ENCODE measurements around the gene HIGD1B. TPM values are rescaled to one million over a fixed set of nuclear protein-coding genes. Genes with fewer than 3 reads are reported as not detected.

The HIGD1B gene
- total and polyA plus RNA-seq, 2 of the 13 experiments (the other 11 are each of a cell fraction or from before 2014, with no cell fraction given) = not detected

- no peak for TF ChIP-seq ZBTB37 (CRISPR knock-in tag; IDR thresholded peaks at IDR 0.05)
- no peak for TF ChIP-seq NFAT5 (CRISPR knock-in tag; IDR thresholded peaks at IDR 0.05)
- TF ChIP-seq FOXM1 (CRISPR knock-in tag; IDR thresholded peaks at IDR 0.05) = no peak
- no peak for TF ChIP-seq FOSL1 (CRISPR knock-in tag; IDR thresholded peaks at IDR 0.05; ENCODE audit: borderline replicate concordance)
- no peak for TF ChIP-seq JUN (CRISPR knock-in tag; IDR thresholded peaks at IDR 0.05)
- TF ChIP-seq GATA4 (IDR thresholded peaks at IDR 0.05; ENCODE audit: borderline replicate concordance, low read depth) = no peak
- no peak for TF ChIP-seq ATAD3A (CRISPR knock-in tag; IDR thresholded peaks at IDR 0.05)
- no peak; the same call in 1 of the 2 replicates for TF ChIP-seq ZBTB3 (CRISPR knock-in tag; IDR thresholded peaks at IDR 0.05; ENCODE audit: borderline replicate concordance, low read depth)
- no peak for TF ChIP-seq RFX1 (IDR thresholded peaks at IDR 0.05)
- TF ChIP-seq SNRNP70 (IDR thresholded peaks at IDR 0.05; ENCODE audit: low read depth, low read length) = no peak
- no peak for TF ChIP-seq EEA1 (CRISPR knock-in tag; IDR thresholded peaks at IDR 0.05; ENCODE audit: borderline replicate concordance)
- TF ChIP-seq TEAD3 (CRISPR knock-in tag; optimal IDR thresholded peaks at IDR 0.05; ENCODE audit: borderline replicate concordance) = no peak
- TF ChIP-seq MIXL1 (CRISPR knock-in tag; IDR thresholded peaks at IDR 0.05) = 0 out of 2 replicates have a peak, but pooled peaks have one; percentile 41
- 0 out of 2 replicates have a peak, but pooled peaks have one; percentile 51 for TF ChIP-seq ZFP82 (CRISPR knock-in tag; IDR thresholded peaks at IDR 0.05; ENCODE audit: borderline replicate concordance)
- no peak for TF ChIP-seq ZNF468 (CRISPR knock-in tag; IDR thresholded peaks at IDR 0.05)
- no peak for TF ChIP-seq MATR3 (CRISPR knock-in tag; IDR thresholded peaks at IDR 0.05)
- TF ChIP-seq ZBTB7A (CRISPR knock-in tag; IDR thresholded peaks at IDR 0.05) = peak; percentile 73; the same call in 1 of the 2 replicates
- TF ChIP-seq HMGA1 (CRISPR knock-in tag; conservative IDR thresholded peaks at IDR 0.05) = no peak
- no peak for TF ChIP-seq NFRKB (IDR thresholded peaks at IDR 0.05)
- no peak for TF ChIP-seq ZNF160 (CRISPR knock-in tag; IDR thresholded peaks at IDR 0.05)
- 0 out of 2 replicates have a peak, but pooled peaks have one; percentile 17 for TF ChIP-seq GABPB1 (CRISPR knock-in tag; IDR thresholded peaks at IDR 0.05)
- TF ChIP-seq MTA1 (CRISPR knock-in tag; IDR thresholded peaks at IDR 0.05; ENCODE audit: borderline replicate concordance) = peak; percentile 62; the same call in 1 of the 2 replicates
- TF ChIP-seq IRF2 (CRISPR knock-in tag; IDR thresholded peaks at IDR 0.05) = peak; percentile 50; the same call in 1 of the 2 replicates
- no peak for TF ChIP-seq RNF2 (conservative IDR thresholded peaks at IDR 0.05; ENCODE audit: low read depth)
- TF ChIP-seq ZNF704 (CRISPR knock-in tag; IDR thresholded peaks at IDR 0.05; ENCODE audit: borderline replicate concordance) = no peak
These were observed 14.7 kb downstream of the HIGD1B start (continued) for GRCh38 chr17:44862278-44862914.

Measured in HepG2 (cell line).